Measurements from ENCODE around the gene ROBO2.
"Not testable (repeated sequence)": the region's sequence is repeated elsewhere in the genome, so short reads cannot be mapped to it uniquely, and the experiment has no call there.

ROBO2 gene

DNA sequence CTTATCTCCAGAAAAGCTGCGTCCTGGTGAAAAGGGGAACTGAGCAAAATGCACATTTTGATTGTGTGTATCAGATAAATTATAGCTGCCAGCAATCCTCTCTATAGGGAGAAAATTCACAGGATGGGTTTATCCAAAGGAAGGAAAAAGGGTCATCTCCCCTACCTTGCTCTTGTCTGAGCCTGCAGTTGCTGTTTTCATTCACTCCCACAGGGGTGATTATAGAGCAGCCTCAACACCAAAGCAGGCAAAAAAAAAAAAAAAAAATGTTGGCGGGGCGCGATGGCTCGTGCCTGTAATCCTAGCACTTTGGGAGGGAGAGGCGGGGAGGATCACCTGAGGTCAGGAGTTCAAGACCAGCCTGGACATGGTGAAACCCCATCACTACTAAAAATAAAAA is 333.7 kb downstream of the ROBO2 start:
- DNase-seq (ENCODE audit: low read depth, low spot score): no peak
- H3K27ac ChIP-seq: no peak overlapping the region

DNA sequence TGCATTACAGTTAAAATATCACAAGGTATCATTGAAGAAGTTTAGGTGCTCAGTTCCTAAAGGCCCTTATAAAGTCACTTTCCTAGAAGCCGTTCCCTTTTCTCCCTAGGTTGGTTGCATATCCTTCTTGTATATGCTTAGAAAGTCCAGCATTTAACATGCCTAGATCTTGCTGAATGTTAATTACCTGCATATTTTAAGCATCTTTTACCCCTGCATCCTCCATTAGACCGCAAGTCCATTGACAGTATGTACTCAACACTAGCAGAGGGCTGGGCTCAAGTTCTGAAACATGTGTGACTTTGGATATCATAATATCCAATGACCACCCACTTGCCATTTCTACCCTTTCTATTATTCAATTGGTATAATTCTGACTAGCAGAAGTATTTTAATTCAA is 336.6 kb downstream of the ROBO2 start:
- no peak for DNase-seq (ENCODE audit: low read depth, low spot score)
- no peak overlapping the region for H3K27ac ChIP-seq

DNA sequence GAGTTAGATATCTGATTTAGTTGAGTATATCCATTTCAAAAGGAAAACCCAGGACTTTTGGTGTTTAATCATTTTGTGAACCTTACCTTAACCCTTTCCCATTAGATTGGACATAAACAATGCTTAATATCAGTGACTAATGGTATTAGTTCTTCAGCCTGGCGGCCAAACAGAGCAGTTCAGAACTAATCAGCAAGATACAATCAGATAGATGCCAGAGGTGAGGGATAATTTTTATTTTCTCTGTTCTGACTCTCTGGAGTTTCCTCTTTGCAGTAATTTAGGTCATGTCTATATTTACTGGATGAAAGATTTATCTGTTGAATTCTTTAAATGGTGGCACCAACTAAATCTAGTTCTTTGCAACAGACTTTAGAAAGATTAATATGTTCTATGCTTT is 337.8 kb downstream of the ROBO2 start:
- no peak for DNase-seq (ENCODE audit: low read depth, low spot score)
- H3K27ac ChIP-seq: no peak overlapping the region

DNA sequence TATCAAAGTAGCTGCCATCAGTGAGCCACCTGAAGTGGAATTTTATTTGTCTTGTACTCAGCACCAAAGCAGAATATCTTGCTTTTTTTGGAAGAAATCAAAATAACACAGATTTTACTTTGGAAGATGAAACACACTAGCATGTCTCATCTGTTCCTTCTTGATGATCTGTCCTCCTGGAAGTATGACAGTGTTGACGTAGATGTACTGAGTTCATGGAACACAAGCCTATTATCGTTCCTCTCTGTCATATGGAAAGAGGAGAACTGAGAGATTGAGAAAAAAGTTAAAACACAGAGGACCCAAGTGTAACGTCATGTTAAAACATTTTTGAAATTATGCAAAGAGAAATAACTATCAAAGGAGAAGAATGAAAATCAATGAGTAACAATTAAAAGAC is 340.2 kb downstream of the ROBO2 start:
- no peak overlapping the region for H3K27ac ChIP-seq
- no peak for DNase-seq (ENCODE audit: low read depth, low spot score)

DNA sequence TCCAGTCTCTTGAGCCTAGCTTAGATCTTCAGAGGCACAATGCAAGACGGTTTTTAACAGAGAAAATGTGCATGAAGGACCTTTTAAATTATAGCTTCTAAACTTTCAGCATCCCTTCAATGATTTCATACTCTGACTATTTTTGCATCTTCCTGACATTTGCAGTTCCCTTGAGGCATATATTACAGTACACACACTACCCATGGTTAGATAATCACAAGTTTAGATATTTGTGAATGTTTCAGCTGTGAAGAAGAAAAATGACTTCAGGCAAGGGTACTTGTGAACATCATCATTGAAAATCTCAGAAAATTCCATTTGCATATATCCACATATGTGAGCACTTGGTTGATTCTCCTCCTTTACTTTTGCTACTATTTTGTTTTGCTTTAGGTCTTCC is 341.5 kb downstream of the ROBO2 start:
- no peak overlapping the region for H3K27ac ChIP-seq

DNA sequence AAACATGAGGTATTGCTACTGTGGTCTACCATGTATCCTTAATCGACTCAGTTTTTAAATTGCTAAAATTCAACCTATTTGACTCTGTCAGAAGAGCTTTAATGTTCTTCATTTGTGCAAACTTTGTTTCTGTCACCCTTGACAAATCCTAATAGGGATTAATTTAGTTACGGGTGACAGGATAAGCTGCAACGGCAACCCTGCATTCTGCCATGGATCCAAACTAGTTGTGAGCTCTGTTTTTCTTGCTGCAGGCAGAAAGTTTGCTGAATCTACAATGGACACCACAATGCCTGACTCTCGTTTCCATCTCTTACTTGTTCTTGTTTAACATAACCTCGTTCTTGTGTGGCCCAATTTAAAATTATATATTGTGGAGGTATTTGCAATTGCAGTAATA is 352.3 kb downstream of the ROBO2 start:
- DNase-seq (ENCODE audit: low read depth, low spot score): no peak
- H3K27ac ChIP-seq: no peak overlapping the region

More for the DNA sequence above, 341.5 kb downstream of the ROBO2 start:
- no peak for DNase-seq (ENCODE audit: low read depth, low spot score)

DNA sequence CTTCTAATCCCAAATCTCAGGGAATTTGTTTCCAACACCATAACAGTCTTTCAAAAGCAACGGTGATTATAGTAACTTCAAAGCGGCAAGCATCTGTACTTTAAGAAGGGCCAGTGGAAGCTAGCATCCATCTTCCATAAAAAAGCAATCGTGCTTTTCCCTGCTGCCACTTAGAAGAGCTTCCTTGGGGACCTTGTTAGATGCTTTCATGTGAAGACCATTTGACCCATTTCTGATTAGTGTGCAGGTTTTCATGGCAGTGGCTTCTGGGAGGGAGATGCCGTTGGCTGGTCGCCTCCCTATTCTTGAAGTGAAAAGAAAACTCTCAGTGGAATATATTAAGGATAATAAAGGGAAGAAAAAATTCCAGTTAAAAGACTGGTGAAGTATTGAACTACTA is 354.1 kb downstream of the ROBO2 start:
- DNase-seq (ENCODE audit: low read depth, low spot score): no peak
- no peak overlapping the region for H3K27ac ChIP-seq

DNA sequence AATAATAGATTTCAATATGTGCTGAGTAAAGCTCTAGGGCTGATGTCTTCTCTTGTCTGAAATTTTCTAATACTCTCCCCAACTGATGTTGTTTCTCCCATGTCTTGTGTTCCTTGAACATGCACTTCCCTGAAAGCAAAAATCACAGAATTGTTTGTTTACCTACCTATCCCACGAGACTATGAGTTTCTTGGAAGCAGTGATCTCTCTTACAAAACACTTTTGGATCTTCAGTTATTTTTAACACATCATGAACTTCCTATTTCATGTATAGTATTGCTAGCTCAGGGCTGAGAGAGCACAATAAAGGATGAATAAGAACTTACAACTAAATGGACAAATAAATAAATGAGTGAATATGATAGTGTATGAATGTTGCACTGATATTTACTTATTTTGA is 365.0 kb downstream of the ROBO2 start:
- H3K27ac ChIP-seq: no peak overlapping the region
- no peak for DNase-seq (ENCODE audit: low read depth, low spot score)

DNA sequence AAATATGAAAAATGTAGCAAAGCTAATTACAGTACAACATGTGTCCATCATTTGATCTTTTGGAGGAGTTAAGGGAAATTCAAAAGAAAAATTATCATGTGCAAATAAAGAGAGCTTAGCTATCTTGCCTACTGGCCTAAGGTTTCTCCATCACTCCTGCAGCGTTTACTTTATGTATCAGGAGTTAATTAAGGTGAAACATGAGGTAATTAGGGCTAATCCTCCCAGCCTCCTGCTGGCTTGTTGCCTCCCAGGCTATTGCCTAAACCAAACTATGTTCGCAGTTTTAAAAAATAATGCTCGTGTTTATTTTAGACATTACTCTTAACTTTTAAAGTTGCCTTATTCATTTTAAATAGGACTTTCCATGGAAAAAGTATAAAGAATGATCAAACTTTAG is 367.5 kb downstream of the ROBO2 start:
- H3K27ac ChIP-seq: no peak overlapping the region
- DNase-seq (ENCODE audit: low read depth, low spot score): no peak

DNA sequence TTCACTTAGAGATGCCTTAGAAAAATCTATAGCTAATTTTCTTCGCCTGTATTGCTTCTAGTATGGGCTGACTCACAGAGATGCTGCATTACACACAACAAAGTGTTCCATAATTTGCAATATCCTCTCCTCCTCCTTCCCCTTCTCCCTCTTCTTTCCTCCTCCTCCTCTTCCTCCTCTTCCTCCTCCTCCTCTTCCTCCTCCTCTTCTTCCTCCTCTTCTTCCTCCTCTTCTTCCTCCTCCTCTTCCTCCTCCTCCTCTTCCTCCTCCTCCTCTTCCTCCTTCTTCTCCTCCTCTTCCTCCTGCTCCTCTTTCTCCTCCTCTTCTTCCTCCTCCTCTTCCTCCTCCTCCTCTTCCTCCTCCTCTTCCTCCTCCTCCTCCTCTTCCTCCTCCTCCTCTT is 370.4 kb downstream of the ROBO2 start:
- DNase-seq (ENCODE audit: low read depth, low spot score); H3K27ac ChIP-seq: not testable (repeated sequence)

DNA sequence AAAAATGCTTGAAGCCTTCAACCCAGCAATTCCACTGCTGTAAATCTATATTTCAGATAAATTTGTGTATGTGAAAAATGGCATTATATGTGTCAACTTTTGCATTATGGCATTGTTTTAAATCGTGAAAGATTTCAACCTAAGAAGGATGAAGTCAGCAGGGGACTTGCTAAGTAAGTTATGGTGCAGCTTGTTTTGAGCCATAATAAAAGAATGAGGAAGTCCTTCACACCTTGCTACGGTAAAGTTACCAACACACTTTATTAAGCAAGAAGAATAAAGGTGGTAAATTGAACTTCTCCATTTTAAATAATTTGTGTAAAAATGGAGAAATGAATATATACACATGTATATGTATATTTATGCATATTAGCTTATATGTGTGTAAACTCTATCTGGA is 371.4 kb downstream of the ROBO2 start:
- H3K27ac ChIP-seq: peak overlapping the region; percentile 56
- no peak for DNase-seq (ENCODE audit: low read depth, low spot score)

DNA sequence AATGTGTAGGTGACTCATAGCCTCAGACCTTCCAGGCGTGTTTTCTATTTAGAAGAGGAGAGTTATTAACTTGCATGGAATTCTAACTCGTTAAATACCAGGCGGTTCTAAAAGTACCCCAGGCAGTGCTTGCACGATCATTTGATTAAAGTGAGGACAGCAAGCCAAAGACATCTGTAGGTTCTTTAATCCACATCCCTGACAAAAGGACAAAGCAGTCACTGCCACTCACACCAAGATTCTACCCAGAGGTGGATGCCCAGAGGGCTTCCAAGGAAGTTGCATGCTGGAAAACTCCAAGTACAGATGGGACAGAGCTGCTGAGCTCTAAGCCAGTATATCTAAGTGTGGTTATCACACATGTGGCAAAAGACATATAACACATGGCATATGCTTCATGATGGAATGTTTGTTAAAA is 372.1 kb downstream of the ROBO2 start:
- H3K27ac ChIP-seq: peak overlapping the region; percentile 56
- no peak for DNase-seq (ENCODE audit: low read depth, low spot score)

DNA sequence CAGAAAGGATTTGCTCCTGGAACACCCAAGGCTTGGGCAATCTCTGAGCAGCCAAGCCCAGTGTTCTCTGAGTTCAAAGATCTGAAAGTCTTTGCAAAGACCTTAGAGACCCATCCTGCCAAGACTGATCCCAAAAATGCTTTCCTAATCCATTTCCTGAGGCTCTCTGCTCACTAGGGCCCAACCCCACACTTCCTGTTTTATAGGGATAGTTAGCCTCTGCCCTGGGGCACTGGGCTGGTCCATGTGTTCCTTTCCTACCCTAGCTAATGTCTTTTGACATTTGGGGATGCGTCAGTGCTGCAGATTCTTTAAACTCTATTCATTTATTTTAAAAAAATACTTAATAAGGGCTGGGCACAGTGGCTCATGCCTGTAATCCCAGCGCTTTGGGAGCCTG is 372.7 kb downstream of the ROBO2 start:
- peak overlapping the region; percentile 56 for H3K27ac ChIP-seq
- no peak for DNase-seq (ENCODE audit: low read depth, low spot score)

DNA sequence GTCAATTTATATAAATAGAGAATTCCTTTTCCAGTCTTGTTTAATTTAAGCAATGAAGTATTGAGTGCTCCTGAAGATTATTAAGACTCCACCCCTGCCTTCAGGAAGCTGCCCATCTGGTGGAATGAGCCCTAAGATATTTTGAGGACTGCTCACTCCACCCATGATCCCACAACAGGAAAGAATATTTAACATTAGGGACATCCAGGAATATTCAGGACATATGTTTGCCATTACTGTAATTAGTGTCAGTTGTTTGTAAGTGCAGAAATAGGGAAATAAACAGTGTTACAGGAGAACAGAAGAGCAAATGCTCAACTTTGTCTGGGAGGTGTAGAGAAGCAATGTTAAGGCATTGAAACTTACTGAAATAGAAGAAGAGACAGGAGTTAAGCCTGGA is 375.0 kb downstream of the ROBO2 start:
- H3K27ac ChIP-seq: no peak overlapping the region
- no peak for DNase-seq (ENCODE audit: low read depth, low spot score)

DNA sequence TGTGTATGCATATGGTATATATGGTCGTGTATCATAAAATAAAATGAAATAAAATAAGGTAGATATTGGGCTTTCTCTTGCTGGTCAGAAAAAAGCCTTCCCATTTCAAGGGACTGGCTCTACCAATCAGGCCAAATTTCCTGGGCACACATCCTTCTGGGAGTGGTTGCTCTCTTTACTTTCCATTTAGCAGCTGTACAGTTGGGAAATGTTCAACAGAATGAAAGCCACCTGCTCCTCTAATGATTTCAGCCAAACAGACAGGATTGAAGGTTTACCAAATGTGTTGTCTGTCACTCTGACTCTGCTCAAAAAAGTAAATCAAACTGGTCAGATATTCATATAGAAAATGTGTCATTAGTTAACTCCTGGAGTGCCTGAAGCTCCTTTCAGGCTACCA is 380.4 kb downstream of the ROBO2 start:
- no peak for DNase-seq (ENCODE audit: low read depth, low spot score)
- H3K27ac ChIP-seq: no peak overlapping the region

DNA sequence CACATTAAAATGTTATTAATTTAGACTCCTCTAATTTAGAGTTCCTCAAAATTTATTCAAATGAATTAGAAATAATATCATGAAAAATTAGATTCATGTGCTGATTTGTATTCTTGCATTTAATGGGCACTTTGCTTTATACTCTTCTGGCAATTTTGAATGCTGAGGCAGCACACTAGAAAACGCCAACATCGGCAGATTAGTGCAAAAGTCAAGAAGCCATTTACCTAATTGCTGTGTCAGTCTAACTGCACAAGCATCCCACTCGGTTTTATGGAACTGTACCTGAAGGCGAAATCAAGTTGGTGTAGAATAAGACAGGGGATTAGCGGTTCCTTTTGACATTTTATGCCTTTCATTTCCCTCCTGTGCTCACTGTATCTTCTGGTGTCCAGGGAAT is 382.0 kb downstream of the ROBO2 start:
- no peak for DNase-seq (ENCODE audit: low read depth, low spot score)
- H3K27ac ChIP-seq: no peak overlapping the region

DNA sequence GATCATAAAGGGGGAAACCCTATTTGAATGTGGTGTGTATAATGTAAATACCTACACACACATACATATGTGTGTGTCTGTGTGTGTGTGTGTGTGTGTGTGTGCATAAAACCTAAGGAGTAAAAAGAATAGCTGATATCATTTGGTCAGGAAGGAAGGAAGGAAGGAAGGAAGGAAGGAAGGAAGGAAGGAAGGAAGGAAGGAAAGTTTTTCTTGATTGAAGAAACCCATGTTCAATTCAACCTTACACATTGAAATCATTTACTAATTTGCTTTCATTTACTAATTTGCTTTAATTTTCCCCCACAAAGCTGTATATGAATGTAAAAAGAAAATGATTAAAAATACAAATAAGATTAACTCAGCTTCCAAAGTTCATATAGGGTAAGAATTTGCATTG is 386.6 kb downstream of the ROBO2 start:
- DNase-seq (ENCODE audit: low read depth, low spot score): no peak
- H3K27ac ChIP-seq: no peak overlapping the region

DNA sequence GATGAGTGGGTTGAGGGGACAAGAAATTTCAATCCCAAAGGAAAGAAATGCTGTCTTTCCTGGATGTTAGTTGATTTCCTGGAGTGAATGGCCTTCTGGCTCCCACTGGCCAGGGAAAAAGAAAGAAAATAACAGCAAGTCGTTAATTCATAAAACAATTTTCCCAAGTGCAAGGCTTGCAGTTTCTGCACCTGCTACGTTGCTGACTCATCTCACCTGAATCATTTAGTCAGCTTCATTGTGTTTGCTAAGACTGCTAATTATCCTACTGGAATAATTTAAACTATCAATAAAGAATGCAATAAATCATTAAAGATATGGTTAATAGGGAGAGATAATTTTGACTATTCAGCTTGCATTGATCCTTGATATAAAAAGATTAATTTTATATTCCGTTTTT is 387.6 kb downstream of the ROBO2 start:
- no peak for DNase-seq (ENCODE audit: low read depth, low spot score)
- no peak overlapping the region for H3K27ac ChIP-seq

DNA sequence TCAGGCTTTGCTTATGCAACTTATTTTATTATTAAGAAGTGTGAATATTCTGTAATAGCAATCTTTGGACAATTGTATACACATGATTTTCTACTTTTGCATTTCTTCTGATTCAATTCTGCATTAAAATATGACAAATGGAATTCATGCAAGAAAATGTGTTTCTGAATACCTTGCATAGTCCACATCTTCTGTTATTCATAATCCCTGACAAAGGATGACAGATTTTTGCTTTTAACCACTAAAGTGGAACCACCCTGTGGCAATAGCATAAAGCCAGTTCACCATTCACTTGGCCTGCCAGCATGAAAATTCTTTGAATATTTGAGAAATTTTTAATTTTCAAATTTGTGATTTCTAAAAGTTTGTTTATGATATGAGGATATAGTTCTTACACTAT is 397.0 kb downstream of the ROBO2 start:
- no peak for DNase-seq (ENCODE audit: low read depth, low spot score)
- no peak overlapping the region for H3K27ac ChIP-seq

DNA sequence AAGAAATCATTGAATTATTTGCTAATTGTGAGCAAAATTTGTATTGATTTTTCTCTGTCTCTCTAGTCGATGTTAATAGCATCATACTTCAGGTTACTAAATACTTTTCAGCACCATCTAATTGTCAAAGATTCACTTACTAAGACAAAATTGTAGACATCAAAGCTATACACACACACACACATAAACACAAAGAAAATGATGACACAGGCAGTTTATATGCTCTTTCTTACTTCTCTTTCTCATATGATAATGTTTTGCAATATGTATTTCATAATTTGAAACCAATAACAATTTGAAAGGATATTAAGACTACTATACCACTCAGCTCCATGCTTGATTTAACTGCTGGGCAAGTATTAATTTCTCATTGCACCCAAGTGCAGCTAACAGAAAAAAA is 406.2 kb downstream of the ROBO2 start:
- DNase-seq (ENCODE audit: low read depth, low spot score): no peak

DNA sequence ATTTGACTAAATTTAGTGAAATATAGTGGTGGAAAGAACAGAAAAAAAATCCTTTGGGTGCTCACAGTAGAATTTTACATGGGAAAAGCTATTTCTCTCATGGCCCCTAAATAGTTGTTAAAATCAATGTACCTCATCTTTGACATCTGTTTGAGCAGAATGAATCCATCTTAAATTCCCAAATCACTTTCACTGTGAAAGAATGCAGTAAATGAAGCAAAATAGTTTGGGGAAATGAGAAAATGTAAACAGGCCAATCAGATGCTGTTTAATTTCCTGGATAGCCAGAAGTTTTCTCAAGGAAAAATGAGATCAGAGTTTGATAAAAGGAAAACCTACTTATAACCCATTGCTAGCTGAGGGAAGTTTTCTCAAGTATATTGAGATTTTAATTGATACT is 406.9 kb downstream of the ROBO2 start:
- DNase-seq (ENCODE audit: low read depth, low spot score): no peak
- H3K27ac ChIP-seq: no peak overlapping the region

More for the DNA sequence above, 406.2 kb downstream of the ROBO2 start:
- H3K27ac ChIP-seq: no peak overlapping the region

DNA sequence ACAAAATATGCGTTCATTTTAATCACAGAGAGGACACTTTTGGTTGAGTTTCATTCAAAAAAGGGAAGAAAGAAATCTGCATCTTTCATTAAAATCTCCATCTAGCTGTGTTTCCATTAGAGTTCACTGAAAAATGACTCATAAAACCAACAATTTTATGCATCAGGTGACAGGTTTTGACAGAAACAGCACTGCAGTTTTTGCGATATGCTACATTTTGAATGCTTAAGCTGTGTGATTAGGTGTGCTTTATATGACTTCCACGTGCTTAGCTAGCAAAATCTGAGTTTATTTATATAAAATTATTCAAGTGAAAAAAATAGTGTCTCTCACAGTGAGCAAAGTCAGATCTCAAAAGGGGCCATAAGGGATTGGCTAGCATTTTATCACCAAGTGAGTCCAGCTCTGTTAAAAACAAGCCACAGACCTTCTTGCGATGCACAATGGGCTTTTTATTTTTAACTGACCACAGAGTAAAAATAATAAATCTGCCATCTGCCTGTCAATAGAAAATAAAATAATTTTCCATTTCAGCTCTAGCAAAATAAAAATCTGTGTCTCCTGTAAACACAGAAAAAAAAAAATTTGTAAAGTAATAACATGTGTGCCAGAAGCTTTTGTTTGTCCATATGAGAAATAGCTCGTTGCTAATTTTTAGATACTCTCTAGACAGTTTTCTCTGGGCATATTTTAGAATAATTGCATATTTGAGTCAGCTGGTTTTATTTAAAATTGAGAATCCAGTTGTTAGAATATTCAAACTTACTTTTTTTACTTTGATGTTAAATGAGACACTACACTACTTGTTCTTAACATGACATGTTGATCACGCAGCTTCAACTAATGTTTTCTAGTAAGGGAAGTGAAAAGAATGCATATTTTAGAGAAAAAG is 409.8 kb downstream of the ROBO2 start:
- H3K27ac ChIP-seq: no peak overlapping the region
- no peak for DNase-seq (ENCODE audit: low read depth, low spot score)
